ENCODE measurements around the gene DAPK1. TPM values are rescaled to one million over a fixed set of nuclear protein-coding genes. Genes with fewer than 3 reads are reported as not detected.

Gene DAPK1
- total and polyA plus RNA-seq, 2 experiments from 2014 or later = 44.4 to 62.3 TPM

DNA sequence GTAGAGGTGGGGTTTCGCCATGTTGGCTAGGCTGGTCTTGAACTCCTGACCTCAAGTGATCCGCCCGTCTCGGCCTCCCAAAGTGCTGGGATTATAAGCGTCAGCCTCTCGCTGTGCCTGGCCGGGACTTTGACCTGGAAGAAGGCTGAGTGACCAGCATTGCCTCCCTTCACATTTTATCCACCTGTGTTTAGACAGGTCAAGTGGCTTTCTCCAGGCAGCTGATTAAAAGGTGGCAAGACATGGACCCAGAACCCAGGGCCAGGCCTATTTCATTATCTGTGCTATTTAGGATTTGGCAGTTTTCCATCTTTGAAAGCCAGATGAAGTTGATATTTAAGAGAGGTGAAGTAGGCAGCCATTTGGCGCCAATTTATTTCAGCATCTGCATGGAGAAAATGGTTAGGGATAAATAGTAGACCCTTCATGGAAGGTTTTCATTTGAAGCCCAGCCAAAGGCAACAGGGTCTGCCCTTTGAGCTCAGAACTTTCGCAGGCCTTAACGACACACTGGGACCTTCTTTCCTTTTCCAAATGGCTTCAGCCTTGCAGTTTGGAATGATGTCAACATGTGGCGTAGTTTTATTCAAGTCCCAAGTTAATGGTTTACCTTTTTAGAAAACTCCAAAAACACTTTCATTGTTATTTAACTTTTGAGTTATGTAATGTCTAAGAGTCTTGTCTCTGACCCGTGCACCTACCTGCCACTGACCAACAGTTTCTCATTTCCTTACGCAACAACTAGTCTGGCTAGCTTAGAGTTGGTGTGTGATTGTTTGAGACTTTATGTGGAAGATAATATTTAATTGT lies 8.4 kb downstream of the DAPK1 start:
- H3K27me3 ChIP-seq = no peaks in the 10 kb centered on the region
- WGBS (ENCODE audit: low lambda C conversion rate, missing lambda C conversion rate) = 90% methylated on average over 13 of the region's 13 CpGs
- H3K79me2 ChIP-seq = peaks cover 76% of the 10 kb centered on the region
- no peak overlapping the region for H2AFZ ChIP-seq
- TF ChIP-seq, protein P1, sequence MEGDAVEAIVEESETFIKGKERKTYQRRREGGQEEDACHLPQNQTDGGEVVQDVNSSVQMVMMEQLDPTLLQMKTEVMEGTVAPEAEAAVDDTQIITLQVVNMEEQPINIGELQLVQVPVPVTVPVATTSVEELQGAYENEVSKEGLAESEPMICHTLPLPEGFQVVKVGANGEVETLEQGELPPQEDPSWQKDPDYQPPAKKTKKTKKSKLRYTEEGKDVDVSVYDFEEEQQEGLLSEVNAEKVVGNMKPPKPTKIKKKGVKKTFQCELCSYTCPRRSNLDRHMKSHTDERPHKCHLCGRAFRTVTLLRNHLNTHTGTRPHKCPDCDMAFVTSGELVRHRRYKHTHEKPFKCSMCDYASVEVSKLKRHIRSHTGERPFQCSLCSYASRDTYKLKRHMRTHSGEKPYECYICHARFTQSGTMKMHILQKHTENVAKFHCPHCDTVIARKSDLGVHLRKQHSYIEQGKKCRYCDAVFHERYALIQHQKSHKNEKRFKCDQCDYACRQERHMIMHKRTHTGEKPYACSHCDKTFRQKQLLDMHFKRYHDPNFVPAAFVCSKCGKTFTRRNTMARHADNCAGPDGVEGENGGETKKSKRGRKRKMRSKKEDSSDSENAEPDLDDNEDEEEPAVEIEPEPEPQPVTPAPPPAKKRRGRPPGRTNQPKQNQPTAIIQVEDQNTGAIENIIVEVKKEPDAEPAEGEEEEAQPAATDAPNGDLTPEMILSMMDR (IDR thresholded peaks at IDR 0.05; ENCODE audit: poor library complexity) = no peak
- TF ChIP-seq EZH2phosphoT487 (IDR thresholded peaks at IDR 0.05; ENCODE audit: low read depth, severe bottlenecking, unreplicated experiment) = no peak
- TF ChIP-seq EZH2 (IDR thresholded peaks at IDR 0.05; ENCODE audit: borderline replicate concordance) = no peak
- no peak overlapping the region for H3K27ac ChIP-seq
- H3K4me1 ChIP-seq (ENCODE audit: insufficient read depth) = peaks cover 33% of the 10 kb centered on the region
- H3K9me2 ChIP-seq (replicated peaks; ENCODE audit: insufficient read depth) = no peaks in the 10 kb centered on the region
- peaks cover 3% of the 10 kb centered on the region for H4K20me1 ChIP-seq (ENCODE audit: insufficient read depth, poor library complexity, severe bottlenecking)
- no peak for DNase-seq (ENCODE audit: low spot score)
- H3K9me3 ChIP-seq (ENCODE audit: low read depth) = no peaks in the 10 kb centered on the region
- H3K4me2 ChIP-seq = no peak overlapping the region
- no peaks in the 10 kb centered on the region for H3K36me3 ChIP-seq (replicated peaks; ENCODE audit: insufficient read depth, low read depth)
- H3K4me3 ChIP-seq = no peak overlapping the region

DNA sequence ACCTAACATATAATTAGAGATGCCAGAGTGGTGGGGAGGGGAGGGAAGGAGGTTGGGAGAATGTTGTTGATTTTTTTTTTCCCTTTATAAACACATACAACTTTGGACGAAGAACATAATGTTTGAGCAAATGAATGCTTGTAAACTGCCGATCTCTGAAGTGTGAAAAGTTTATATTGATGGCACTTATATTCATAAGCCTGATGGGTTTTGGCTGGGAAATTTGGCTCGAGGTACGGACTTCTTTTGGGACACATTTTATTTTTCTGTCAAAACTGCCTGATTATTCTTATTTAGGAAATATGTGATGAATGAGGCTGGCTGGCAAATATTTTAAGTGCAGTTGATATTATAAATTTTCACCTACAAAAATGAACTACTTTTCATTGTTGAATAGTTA lies 9.9 kb downstream of the DAPK1 start:
- WGBS (ENCODE audit: low lambda C conversion rate, missing lambda C conversion rate) = 95% methylated on average over 4 of the region's 4 CpGs
- Histone ChIP-seq H2AFZ (no peak overlapping the region), H3K4me3 (no peak overlapping the region), H3K27me3 (no peaks in the 10 kb centered on the region), H3K9me3 (ENCODE audit: low read depth) (no peaks in the 10 kb centered on the region), H3K79me2 (peaks cover 83% of the 10 kb centered on the region), H3K27ac (no peak overlapping the region), H3K4me1 (ENCODE audit: insufficient read depth) (peaks cover 19% of the 10 kb centered on the region), H3K4me2 (no peak overlapping the region), H3K9me2 (replicated peaks; ENCODE audit: insufficient read depth) (no peaks in the 10 kb centered on the region), H3K36me3 (replicated peaks; ENCODE audit: insufficient read depth, low read depth) (no peaks in the 10 kb centered on the region), H4K20me1 (ENCODE audit: insufficient read depth, poor library complexity, severe bottlenecking) (peaks cover 3% of the 10 kb centered on the region)
- no peak for DNase-seq (ENCODE audit: low spot score)
- TF ChIP-seq EZH2phosphoT487 (IDR thresholded peaks at IDR 0.05; ENCODE audit: low read depth, severe bottlenecking, unreplicated experiment) (no peak), EZH2 (IDR thresholded peaks at IDR 0.05; ENCODE audit: borderline replicate concordance) (no peak)
- TF ChIP-seq, protein P1 (IDR thresholded peaks at IDR 0.05; ENCODE audit: poor library complexity) = no peak

DNA sequence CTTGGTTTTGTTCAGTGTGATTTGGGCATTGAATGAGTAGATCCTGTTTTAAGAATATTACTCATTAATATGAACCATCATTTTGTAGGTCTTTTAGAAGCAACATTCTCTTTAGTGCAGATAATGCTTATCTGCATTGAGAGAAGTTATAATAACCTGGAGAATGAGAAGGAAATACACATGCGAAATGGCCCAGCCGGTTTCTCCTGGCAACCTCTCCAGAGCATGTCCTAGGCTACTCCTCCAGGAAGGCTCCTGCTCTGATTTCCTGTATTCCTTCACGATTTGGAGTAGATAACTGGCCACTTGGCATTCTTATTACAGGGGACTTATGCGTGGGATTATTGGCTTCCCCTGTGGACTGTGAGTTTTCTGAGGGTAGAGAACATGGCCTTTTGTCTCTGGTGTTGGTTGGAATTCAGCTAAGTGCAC lies 12.6 kb downstream of the DAPK1 start:
- H3K27ac ChIP-seq = no peak overlapping the region
- no peaks in the 10 kb centered on the region for H4K20me1 ChIP-seq (ENCODE audit: insufficient read depth, poor library complexity, severe bottlenecking)
- no peak for DNase-seq (ENCODE audit: low spot score)
- no peaks in the 10 kb centered on the region for H3K27me3 ChIP-seq
- H3K9me3 ChIP-seq (ENCODE audit: low read depth) = no peaks in the 10 kb centered on the region
- H3K4me1 ChIP-seq (ENCODE audit: insufficient read depth) = peaks cover 3% of the 10 kb centered on the region
- no peaks in the 10 kb centered on the region for H3K36me3 ChIP-seq (replicated peaks; ENCODE audit: insufficient read depth, low read depth)
- H3K4me3 ChIP-seq = no peak overlapping the region
- no peak overlapping the region for H2AFZ ChIP-seq
- TF ChIP-seq, protein P1 (IDR thresholded peaks at IDR 0.05; ENCODE audit: poor library complexity) = no peak
- no peak for TF ChIP-seq EZH2phosphoT487 (IDR thresholded peaks at IDR 0.05; ENCODE audit: low read depth, severe bottlenecking, unreplicated experiment)
- no peak for TF ChIP-seq EZH2 (IDR thresholded peaks at IDR 0.05; ENCODE audit: borderline replicate concordance)
- H3K4me2 ChIP-seq = no peak overlapping the region
- no peaks in the 10 kb centered on the region for H3K9me2 ChIP-seq (replicated peaks; ENCODE audit: insufficient read depth)
- H3K79me2 ChIP-seq = peaks cover 72% of the 10 kb centered on the region
- WGBS (ENCODE audit: low lambda C conversion rate, missing lambda C conversion rate) = 93% methylated on average over 4 of the region's 4 CpGs
